ENCODE data around the gene USP5. TPM values are rescaled to one million over a fixed set of nuclear protein-coding genes. Genes with fewer than 3 reads are reported as not detected.

Gene USP5
- total RNA-seq, 6 donors from 2014 or later: 22.6 to 77.0 (median 35.6) TPM

GRCh38 chr12:6831450-6831995, 20.4 kb upstream of the USP5 start:
- H3K9me3 ChIP-seq: no peaks in the 10 kb centered on the region
- no peak overlapping the region for H3K4me3 ChIP-seq
- 87 to 92% methylated on average over 10 to 12 of the region's 12 CpGs for WGBS, 2 donors
- DNase-seq: no peak
- TF ChIP-seq POLR2AphosphoS5 (IDR thresholded peaks at IDR 0.05) (no peak), POLR2A (IDR thresholded peaks at IDR 0.05) (no peak), CTCF (IDR thresholded peaks at IDR 0.05) (no peak), EP300 (IDR thresholded peaks at IDR 0.05) (no peak)
- H3K4me1 ChIP-seq: peaks cover 15 to 30% (median 24%) of the 10 kb centered on the region in 4 donors
- H3K27me3 ChIP-seq: peaks cover 0 to 21% (median 3%) of the 10 kb centered on the region in 4 donors
- no peak for ATAC-seq (ENCODE audit: low FRiP score in 2 of 2)
- H3K36me3 ChIP-seq: peaks cover 0 to 10% (median 0%) of the 10 kb centered on the region in 4 donors
- no peak overlapping the region for H3K27ac ChIP-seq

DNA sequence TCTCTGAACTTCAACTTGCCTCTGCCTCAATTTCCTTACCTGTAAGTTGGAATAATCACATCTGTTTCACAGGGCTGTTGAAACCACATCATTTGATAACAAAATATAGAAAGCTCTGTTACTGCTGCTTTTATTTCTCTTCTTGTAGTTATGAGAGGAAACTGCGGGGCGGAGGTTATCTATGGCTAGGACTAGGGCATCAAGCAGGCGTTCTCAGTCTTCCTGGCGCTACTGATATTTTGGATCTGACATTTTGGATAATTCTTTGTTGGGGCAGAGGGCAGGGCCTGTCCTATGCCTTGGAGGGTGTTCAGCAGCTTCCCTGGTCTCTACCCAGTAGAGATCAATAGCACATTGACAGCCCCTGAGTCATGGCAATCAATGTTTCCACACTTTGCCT, 19.8 kb upstream of the USP5 start:
- Histone ChIP-seq H3K27ac (no peak overlapping the region), H3K27me3 (peaks cover 0 to 19% (median 3%) of the 10 kb centered on the region in 4 donors), H3K4me3 (no peak overlapping the region), H3K36me3 (peaks cover 0 to 10% (median 0%) of the 10 kb centered on the region in 4 donors), H3K9me3 (no peaks in the 10 kb centered on the region), H3K4me1 (peaks cover 14 to 28% (median 22%) of the 10 kb centered on the region in 4 donors)
- ATAC-seq (ENCODE audit: low FRiP score in 2 of 2): no peak
- 89 to 95% methylated on average over 4 of the region's 4 CpGs for WGBS, 2 donors
- no peak for DNase-seq
- TF ChIP-seq CTCF (IDR thresholded peaks at IDR 0.05) (no peak), POLR2AphosphoS5 (IDR thresholded peaks at IDR 0.05) (no peak), POLR2A (IDR thresholded peaks at IDR 0.05) (no peak), EP300 (IDR thresholded peaks at IDR 0.05) (no peak)

DNA sequence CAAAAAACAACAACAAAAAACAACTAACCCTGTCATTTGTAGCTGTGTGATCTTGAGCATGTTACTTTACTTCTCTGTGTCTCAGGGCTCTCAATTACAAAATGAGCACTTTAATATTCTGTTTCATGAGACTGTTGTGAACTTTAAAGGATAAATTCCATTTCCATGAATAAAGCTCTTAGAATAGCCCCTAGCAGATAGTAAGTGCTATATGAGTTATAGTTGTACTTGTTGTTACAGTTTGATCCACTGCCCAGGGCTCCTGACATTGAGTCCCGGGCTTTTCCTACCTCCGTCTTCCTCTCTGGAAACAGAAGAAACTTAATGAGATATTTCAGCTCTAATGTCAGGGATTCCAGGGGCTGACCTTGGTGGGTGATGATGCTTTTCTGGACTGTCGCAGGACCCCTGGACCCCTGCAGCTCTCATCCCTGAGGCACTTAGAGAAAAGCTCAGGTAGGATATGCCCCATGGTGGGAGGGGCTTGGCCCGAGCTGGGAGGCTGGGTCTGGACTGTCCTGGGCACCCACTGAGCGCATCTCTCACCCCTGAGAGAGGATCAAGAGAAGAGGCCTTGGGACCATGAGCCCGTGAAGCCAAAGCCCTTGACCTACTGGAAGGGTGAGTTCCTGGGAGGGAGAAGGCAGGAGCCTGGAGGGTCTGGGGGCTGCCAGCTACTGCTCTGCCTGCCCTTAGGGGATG, 18.6 kb upstream of the USP5 start:
- no peaks in the 10 kb centered on the region for H3K9me3 ChIP-seq
- peaks cover 0 to 14% (median 3%) of the 10 kb centered on the region in 4 donors for H3K27me3 ChIP-seq
- no peak for TF ChIP-seq CTCF (IDR thresholded peaks at IDR 0.05)
- TF ChIP-seq EP300 (IDR thresholded peaks at IDR 0.05): no peak
- TF ChIP-seq POLR2A (IDR thresholded peaks at IDR 0.05): no peak
- no peak for TF ChIP-seq POLR2AphosphoS5 (IDR thresholded peaks at IDR 0.05)
- peaks cover 0 to 22% (median 0%) of the 10 kb centered on the region in 4 donors for H3K36me3 ChIP-seq
- no peak overlapping the region for H3K27ac ChIP-seq
- DNase-seq (no peak), ATAC-seq (ENCODE audit: low FRiP score in 2 of 2) (no peak)
- 81 to 88% methylated on average over 3 to 6 of the region's 6 CpGs for WGBS, 2 donors
- no peak overlapping the region for H3K4me3 ChIP-seq
- H3K4me1 ChIP-seq: peaks cover 5 to 17% (median 12%) of the 10 kb centered on the region in 4 donors

GRCh38 chr12:6834254-6834653, 17.7 kb upstream of the USP5 start:
- Histone ChIP-seq H3K27me3 (peaks cover 0 to 4% (median 0%) of the 10 kb centered on the region in 4 donors), H3K27ac (no peak overlapping the region), H3K4me3 (no peak overlapping the region), H3K9me3 (no peaks in the 10 kb centered on the region), H3K4me1 (peaks cover 4 to 9% (median 4%) of the 10 kb centered on the region in 4 donors), H3K36me3 (peaks cover 0 to 26% (median 0%) of the 10 kb centered on the region in 4 donors)
- DNase-seq (no peak), ATAC-seq (ENCODE audit: low FRiP score in 2 of 2) (no peak)
- WGBS, 2 donors: 87 to 100% methylated on average over 1 of the region's 1 CpG
- no peak for TF ChIP-seq CTCF (IDR thresholded peaks at IDR 0.05)
- TF ChIP-seq EP300 (IDR thresholded peaks at IDR 0.05): no peak
- TF ChIP-seq POLR2AphosphoS5 (IDR thresholded peaks at IDR 0.05): no peak
- no peak for TF ChIP-seq POLR2A (IDR thresholded peaks at IDR 0.05)

Data from upper lobe of left lung (tissue), 6 donors.